Kidney glomerular epithelial cell (primary cell): Measurements from ENCODE around the gene PARD3B.

Experiments used
- DNase-seq: peaks from one replicate; lab custom pipeline; 2025; lab: John Stamatoyannopoulos, UW

The PARD3B gene

DNA sequence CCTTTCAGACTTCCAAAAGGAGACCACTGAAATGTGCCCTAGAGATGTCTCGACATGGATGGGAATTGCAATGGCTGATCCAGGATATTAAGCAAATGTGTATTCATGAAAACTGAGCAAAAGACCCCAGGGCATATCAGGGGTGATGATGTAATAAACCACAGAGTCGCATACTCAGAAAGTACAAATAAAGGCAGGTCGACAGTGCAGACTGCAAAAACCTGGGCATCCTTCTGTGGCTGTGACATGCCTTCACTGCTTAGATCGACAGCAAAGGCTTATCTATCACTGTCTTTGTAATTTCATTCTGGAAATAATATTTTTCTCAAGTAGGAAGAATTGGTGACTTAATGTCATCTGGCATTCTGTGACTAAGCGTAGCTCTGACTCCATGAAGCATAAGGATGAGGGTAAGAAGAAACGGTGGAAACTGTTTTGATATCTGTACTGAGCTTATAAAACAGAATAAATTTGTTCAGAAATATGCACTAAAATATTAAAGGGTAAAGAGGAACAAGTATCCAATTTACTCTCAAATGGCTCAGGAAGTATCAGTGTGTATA is 1021.4 kb downstream of the PARD3B start:
- DNase-seq, result no peak

DNA sequence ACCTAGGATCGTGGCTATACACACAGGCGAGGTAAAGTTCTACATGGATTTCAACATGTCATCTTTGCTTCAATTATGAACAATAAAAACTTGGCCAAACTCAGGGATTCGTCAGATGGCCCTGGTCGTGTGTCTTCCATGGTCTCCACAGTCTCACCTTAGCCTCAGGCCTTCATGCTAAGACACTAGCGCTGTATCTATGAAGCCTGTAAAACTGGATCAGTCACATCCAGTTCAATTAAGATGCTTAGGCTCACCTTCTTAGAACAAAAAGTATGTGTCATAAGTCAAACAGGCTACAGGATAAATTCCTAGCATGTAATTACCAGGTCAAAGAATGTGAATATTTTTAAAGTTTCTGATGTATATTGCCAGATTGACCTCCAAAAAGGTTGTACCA is 1023.3 kb downstream of the PARD3B start:
- no peak for DNase-seq

DNA sequence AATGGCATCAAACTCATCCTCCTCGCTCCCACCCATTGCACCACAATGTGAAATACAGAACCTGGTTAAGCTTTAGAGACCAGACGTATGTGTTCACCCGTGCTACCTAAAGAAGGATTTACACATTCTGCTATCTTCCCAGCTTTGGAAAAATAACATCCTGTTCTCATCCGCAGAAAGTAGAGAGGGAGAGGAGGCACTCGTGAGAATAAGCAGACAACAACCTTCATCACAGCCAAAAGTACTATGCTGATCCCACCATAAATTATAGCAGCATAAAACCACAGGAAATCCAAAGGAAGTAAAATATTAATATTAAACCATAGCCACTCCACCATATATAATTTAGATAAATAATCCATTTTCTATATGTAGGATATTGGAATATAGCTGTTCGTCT is 1025.4 kb downstream of the PARD3B start:
- no peak for DNase-seq

DNA sequence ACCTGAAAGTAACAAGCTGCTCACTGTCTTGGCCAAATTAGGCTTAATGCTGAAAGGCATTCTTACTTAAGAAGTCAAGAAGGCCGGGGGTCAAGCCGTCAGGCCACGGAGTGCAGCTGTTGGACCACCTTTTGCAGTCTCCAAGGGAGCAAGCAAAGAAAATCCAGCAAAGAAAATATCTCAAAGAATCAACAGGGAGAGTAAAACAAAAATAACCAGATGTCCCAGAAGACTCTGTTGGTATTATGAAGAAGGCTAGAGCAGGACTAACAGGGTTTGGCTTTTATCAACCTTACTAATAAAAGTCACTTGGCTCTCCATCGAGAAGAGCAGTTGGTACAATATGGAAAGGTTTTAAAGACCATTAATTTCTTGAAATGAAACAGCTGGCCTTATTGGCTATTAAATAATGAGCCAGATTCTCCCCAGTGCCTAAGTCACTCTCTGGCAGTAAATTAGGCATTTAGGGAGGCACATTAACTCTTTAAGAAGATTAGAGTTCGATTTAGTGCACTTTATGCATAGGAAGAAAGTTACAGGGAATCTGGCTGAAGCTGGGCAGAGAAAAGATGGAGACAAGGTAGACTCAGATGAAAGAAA is 1026.2 kb downstream of the PARD3B start:
- DNase-seq, result no peak

DNA sequence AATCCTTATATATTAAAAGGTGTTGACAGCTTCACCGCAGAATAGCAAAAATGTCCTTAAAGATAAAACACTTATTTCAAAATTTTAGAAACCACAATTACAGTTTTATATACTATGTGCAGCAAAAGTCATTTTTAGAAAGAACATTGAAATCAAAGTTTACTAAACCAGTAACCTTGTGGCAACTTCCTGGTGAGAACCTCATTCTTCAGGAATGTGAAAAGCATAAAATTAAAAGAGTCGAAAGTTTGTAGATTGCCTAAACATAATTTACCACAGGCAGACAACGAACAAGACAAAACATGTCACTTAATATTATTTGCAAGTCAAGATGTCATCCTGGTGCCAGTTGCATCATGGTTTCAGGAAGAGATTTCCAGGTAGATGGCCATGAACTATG is 1028.7 kb downstream of the PARD3B start:
- no peak for DNase-seq

DNA sequence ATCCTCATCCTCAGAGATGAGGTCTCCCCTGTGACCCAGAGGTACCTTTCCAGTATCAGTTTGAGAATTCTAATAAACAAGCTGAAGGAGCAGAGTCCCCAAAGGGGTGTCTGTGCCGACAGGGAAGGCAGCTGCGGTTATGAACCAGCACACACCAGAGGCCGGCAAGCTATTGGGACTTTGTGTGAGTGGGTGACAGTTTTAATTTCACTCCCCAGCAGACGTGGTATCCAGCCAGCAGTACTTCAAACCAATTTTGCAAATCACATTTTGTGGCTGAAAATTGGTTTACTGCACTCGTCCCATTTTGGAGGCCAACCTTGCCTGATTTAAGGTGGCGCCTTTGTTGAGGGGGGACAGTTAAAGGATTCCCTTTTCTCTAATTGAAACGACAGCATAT is 1034.1 kb downstream of the PARD3B start:
- no peak for DNase-seq

DNA sequence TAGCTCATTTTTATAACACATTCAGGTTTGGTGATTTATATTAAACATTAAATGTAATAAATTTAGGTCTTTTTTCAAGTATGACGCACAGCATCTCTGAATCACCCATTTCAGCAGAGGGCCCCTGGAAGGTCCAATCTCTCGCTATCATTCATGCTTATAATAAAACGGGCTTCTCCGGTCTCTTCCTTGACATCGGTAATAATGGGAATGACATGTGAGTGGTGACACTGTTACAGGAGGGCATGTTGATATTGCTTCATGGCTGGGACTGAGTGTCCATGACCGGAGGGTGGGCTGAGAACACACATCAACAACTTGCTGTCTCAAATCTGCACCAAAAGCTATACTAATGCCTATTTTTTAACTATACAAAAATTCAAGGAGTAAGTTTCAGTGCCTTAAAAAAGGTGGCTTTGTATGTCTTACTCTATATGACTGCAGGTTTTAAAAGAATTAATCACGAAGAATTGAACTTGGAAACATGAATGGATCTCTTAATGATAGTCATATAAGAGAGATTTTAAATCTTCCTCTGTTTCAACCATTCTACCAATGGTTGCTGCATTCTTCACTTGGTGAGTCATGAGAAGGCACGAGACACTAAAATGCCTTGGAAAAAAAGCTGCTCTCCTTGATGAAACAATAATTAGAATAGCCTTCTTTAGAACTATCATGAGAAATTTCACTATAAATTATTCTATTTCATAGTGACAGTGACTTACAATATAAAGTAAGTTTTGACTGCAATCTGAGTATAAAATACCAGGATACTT is 1035.1 kb downstream of the PARD3B start:
- DNase-seq, result no peak

DNA sequence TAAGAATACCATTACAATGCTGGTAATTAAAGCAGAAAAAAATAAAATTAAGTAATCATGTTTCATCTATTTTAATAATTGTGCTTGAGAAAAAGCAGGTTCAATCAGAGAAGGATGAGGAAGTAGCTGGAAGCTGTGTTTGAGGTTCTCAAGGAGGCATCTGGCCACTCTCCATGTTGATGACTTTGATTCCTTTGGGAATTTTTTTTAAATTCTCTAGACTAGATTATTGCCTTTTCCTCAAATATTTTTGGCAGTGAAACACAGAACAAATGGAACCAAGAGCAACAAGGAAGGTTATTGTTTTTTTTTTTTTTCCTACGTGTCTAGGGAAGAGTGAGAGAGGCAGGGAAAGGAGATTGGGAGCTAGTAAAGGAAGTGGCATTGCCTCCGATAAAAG is 1037.1 kb downstream of the PARD3B start:
- DNase-seq, result no peak

DNA sequence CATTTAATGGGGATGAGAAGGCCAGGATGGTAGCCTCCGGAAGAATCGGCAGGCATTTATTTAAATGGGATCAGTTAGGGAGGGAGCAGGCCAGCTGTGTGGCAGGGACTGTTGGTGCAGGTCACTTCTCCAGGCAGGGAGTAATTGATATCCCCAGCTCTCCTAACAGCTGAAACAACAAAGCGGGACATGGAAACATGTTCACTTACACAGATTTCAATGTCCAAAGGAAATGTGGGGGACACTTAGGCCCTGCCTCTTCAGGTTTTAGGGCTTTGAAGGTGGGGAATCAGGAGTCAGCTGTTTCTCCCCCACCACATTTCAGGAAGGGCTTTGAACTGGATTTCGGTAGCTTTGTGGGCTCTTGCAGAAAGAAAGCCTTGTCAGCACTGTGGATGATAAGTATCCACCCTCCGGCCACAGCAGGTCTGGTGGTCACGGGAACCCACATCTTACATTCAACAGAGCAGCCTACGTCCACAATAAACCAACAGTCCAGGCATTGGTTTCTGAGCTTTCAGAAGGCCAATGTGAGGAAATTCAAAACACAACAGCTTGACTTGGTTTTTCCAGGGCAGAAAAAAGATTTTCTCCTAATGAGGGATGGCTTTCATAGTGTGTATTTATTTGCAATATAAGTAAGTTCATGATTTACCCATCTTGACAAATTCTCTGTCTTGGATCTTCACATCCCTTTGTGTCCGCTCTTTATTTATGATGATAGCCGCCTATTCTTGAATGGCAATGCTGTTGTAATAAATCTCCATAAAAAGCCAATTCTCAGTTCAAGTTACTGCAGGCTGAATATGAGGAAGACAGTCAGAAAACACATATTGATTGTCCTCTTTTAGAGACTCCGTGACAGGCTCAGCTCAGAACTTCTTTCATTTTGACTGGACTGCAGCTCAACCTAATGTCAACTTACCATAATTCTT is 1040.4 kb downstream of the PARD3B start:
- no peak for DNase-seq

DNA sequence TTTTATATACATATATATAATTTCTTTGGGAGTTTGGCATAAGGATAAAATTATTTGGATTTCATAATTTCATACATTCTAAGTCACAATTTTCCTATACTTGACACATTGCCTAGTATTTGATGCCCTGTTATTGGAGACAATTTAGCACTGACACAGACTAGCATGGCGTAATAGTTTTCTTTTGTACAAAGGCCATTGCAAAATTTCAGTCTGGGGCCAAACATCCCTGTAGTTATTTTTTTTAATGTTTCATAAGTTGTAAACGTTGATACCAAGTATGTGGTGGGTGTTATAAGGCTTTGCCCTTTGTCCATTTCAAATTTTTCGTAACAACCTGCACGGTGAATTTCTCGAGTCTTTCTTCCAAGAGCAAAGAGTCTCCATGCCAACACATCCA is 1041.4 kb downstream of the PARD3B start:
- DNase-seq, result no peak

DNA sequence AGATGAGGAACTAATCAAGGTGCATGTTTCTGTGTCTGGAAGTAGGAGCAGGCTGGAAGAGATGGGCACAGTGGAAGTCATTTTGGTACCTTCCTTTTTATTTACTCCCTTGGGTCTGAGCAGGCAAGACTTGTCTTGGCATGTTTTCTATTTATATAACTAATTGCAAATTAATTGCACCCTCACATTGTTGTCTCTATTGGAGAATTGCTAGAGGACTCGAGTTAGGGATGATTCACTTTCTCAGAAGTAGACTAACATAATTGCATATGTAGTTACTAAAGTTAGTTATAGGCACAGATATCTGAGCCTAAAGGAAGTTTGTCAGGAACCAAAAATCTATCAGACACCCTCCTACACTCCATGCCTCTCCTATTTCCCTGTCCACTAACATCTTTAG is 1044.2 kb downstream of the PARD3B start:
- no peak for DNase-seq

DNA sequence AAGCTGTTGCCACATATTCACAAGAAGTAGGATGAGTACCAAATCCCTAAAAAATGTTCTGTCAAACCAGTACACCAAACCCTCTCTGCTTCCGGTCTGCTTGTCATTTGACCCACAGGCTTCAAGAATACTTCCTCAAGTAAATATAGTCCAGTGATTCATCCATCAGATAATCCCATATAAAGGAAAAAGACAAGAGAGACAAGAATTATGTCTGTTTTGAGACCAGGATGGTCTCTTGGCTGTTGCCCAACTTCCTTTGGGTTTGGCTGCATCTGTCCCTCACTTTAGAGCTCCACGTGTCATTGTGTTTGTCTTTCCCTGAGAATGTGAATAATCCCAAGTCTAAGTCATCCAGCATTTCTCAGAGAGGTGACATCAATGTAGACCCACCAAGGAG is 1045.5 kb downstream of the PARD3B start:
- DNase-seq, result no peak

DNA sequence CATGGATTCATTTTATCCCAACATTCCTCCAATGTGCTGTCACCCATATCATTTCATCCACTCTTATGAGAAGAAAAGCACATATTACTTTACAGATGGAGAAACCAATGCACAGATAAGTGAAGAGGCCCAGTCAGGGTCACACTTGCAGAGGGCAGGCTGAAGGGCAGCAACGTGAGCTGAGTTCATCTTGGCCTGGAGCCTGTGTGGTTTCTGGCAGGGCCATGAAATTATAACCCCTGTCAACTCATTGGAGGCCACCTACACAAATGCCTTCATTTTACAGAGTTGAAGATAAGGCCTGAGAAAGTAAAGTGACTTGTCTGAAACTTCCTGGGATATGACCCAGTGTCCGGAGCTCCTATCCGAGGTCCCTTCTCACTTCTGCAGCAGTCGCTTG is 1048.6 kb downstream of the PARD3B start:
- no peak for DNase-seq

DNA sequence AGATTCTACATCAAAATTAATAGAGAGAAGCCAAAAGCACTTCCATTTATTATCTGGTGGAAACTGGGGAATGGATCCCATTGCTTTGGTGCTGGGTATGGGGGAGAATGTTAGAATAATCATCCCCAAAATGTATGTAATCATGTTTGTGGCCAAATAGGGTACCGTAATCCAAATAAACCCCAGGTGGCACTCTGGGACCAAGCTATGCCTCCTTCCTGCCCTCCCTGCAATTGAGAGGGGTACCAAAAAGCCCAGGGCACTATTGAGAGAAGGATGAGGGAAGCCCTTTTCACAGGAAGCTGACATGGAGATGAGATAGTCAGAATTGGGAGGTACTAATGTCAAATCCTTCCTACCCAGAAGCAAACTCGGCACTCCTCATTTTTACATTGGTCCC is 1051.3 kb downstream of the PARD3B start:
- no peak for DNase-seq

DNA sequence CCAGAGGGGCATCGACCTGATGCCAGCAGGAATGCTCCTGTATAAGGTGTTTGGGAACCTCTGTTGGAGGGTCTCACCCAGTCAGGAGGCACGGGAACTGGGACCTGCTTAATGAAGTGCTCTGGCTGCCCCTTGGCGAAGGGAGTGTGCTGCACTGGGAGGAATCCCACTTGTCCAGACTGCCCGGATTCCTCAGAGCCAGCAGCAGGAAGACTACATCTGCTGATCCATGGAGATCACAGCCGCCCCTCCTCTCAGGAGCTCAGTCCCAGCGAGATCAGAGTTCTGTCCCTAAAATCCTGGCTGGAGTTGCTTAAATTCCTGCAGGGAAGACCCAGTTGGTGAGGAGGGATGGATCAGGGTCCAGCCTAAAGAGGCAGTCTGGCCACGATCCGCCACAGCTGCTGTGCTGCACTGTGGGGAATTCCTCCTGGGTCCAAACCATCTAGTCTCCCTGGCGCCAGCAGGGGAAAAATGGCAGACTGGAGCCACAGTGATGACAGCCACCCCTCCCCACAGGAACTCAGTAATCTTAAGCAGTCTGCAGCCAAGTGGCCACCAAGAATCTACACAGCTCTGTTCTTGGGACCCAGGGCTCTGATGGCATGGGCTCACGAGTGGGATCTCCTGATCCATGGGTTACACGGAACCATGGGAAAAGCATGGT is 1060.5 kb downstream of the PARD3B start:
- DNase-seq, result no peak

DNA sequence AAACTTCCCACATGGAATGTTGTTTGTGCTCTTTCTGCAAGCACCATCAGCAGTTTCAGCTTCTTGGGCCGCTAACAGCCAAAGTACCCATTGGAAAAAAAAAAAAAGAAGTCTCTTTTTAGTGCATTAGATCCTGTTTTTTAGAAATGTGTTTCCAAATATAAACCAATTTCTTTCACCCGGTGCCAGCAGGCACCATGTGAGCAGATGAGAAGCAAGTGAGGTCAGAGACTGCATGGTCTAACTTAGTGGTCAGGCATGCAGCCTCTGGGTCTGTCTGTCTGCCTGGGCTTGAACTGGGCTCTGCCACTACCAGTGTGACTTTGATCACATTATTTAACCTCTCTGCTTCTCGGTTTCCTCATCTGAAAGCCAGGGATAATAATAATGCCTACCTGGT is 1061.9 kb downstream of the PARD3B start:
- DNase-seq, result no peak

DNA sequence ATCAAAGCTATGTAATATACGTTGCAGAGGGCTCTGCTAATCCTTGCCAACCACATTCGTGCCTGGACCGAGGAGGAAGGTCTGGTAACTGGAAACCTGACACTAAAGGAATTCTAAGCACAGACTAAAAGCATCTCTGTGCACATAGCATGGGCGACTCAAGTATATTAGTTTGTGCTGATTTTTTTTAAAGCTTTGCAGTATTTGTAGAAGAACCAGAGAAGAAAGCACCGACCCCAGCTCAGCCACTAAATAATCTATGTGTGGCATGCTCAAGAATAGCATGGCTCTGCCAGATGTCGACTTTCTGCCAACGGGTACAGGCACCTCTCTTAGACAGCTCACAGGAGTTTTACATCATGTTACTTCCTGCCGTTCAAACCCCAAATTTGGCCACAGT is 1063.8 kb downstream of the PARD3B start:
- no peak for DNase-seq

DNA sequence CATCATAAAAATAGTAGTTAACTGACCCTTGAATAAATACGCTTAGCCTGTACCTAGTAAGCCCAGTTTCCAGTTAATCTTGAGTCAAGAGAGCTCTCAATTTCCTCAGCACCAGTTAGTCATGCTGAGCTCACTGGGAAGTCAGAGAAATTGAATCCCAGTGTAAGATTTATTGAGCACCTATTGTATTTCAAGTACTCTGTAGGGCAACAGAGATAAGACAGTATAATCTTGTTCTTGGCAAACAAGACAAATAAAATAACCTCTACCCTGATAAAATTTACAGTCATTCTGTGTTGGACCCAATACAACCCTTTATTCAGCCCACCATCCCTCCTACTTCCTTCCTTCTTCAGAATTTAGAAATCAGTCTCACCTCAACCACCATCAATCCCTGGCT is 1065.2 kb downstream of the PARD3B start:
- DNase-seq, result no peak

DNA sequence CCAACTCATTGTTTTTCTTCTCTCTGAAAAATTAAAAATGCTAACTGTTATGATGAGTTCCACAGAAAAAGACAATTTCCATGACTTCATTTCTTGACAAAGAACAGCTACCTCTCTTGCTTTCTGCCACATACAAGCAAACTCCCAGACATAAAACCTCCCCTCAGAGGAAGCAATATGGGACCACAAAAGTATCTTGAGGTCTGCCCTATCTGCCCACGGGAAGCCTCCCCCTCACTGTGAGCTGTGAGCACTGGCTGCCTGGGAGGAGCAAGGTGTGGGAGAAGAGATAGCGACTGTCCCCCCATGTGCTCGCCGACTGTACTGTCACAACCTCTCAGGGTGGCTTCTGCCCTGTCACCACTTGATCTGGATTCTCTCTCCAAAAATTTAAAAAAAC is 1067.4 kb downstream of the PARD3B start:
- no peak for DNase-seq

DNA sequence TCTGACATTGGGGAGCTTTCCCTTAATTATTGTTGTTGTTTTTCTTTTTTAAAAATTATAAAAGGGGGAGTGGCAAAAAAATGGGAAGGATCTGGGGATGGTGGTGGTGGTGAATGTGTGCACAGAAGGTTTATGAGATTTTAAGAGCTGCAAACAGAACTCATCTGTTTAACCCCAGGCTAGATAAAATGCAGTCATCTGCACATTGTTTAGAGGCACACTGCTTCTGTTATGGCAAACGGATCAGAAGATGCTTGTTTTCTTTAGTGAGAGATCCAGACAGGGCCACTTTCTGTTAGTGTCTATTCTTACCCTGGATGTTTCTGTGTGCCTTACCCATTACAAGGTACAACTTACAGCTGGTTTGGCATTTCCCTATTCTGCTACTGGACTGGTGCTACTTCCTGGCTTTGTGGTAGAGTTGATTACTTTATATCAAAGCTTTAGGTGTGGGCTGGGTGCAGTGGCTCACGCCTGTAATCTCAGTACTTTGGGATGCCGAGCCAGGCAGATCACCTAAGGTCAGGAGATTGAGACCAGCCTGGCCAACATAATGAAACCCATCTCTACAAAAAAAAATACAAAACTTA is 1068.8 kb downstream of the PARD3B start:
- DNase-seq, result no peak

DNA sequence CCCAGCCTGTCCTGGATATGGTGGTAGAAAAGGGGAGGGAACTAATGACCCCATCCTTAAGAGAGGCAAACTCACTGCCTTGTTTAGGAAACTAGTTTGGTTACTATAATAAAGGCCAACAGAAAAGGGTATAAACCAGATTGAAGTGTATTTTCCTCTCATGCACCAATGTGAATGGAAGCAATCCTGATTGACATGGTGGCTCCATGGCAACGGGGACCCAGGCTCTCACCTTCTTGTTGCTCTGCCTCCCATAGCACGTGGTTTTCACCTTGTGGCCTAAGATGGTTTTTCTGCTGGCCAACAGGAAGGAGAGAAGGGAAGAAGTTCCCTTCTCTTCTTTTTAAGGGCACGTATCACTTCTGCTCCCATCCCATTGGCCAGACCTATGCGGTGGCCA is 1069.7 kb downstream of the PARD3B start:
- no peak for DNase-seq

DNA sequence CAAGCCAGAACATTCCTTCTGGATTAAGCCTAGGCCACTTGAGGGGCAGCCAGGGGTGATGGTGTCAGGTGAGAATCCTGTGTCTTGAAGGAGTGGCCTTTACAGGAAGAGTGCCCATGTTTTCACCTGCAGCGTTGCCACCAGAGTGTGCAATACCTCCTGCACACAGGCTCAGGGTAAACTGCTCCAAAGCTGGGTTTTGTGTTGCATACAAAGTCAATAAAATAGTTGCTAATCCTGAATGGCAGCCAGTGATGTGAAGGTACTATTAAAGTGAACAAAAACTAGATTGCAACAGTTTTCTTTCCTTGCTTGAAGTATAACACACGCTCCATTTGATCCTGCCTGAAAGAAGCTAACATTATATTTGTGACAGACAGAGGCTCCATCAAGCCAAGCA is 1072.6 kb downstream of the PARD3B start:
- DNase-seq, result no peak
